ENCODE data around the gene THUMPD1.

DNA sequence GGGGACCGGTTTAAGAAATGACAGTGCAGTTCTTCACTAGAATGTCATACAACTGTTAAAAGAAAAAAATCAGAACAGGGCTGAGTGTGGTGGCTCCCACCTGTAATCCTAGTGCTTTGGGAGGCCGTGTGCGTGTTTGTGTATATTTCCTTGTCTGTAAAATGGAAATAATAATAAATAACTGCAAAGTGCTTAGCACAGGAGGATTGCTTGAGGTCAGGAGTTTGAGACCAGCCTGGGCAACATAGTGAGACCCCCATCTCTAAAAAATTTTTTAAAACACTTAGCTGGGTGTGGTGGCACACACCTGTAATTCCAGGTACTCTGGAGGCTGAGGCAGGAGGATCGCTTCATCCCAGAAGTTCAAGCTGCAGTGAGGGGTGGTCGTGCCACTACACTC is 24.7 kb upstream of the THUMPD1 start:
- TF ChIP-seq, protein P1, sequence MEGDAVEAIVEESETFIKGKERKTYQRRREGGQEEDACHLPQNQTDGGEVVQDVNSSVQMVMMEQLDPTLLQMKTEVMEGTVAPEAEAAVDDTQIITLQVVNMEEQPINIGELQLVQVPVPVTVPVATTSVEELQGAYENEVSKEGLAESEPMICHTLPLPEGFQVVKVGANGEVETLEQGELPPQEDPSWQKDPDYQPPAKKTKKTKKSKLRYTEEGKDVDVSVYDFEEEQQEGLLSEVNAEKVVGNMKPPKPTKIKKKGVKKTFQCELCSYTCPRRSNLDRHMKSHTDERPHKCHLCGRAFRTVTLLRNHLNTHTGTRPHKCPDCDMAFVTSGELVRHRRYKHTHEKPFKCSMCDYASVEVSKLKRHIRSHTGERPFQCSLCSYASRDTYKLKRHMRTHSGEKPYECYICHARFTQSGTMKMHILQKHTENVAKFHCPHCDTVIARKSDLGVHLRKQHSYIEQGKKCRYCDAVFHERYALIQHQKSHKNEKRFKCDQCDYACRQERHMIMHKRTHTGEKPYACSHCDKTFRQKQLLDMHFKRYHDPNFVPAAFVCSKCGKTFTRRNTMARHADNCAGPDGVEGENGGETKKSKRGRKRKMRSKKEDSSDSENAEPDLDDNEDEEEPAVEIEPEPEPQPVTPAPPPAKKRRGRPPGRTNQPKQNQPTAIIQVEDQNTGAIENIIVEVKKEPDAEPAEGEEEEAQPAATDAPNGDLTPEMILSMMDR (IDR thresholded peaks at IDR 0.05), result no peak
- TF ChIP-seq POLR2A (IDR thresholded peaks at IDR 0.05), result no peak

Data from ovary (tissue), 3 donors.